ENCODE data around the gene GADD45GIP1.

DNA sequence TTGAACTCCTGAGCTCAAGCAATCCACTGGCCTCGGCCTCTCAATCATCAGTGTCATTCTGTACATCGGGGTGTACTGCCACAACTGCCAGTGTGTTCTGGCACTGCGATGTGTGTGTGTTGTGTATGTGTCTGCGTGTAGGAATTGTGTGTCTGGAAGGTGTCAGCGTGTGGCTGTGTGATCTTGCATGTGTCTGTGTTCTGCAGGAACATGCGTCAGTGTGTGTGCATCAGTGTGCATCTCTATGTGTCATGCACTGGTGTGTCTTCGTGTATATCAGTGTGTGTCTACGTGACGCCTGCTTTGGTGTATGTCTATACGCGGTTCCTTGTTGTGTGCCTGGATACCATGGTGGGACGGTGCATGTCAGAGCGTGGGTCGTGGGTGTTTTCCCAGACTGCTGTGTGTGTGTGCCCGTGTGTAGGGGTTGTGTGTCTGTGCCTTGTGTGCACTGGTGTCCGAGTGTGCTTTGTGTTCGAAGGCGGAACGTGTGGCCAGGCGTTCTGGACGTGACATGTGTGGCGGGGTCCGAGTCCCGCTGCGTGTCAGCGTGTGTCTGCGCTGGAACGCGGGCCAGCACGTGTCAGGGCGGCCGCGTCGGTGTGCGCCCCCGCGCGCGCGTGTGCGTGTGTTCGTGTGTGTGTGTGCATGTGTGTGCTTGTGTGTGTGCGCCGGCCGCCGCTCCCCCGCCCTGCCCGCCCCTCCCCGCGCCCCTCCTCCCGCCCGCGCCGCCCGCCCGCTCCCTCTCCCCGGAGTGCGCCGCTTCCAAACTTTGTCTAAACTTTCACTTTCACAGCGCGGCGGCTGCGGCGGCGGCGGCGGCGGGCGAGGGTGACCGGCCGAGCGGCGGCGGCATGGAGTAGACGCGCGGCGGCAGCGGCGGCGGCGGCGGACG lies 37.9 kb upstream of the GADD45GIP1 start, which contains the start of gene NFIX:
- TF ChIP-seq, protein P1, sequence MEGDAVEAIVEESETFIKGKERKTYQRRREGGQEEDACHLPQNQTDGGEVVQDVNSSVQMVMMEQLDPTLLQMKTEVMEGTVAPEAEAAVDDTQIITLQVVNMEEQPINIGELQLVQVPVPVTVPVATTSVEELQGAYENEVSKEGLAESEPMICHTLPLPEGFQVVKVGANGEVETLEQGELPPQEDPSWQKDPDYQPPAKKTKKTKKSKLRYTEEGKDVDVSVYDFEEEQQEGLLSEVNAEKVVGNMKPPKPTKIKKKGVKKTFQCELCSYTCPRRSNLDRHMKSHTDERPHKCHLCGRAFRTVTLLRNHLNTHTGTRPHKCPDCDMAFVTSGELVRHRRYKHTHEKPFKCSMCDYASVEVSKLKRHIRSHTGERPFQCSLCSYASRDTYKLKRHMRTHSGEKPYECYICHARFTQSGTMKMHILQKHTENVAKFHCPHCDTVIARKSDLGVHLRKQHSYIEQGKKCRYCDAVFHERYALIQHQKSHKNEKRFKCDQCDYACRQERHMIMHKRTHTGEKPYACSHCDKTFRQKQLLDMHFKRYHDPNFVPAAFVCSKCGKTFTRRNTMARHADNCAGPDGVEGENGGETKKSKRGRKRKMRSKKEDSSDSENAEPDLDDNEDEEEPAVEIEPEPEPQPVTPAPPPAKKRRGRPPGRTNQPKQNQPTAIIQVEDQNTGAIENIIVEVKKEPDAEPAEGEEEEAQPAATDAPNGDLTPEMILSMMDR (IDR thresholded peaks at IDR 0.05): no peak
- TF ChIP-seq, protein P2, sequence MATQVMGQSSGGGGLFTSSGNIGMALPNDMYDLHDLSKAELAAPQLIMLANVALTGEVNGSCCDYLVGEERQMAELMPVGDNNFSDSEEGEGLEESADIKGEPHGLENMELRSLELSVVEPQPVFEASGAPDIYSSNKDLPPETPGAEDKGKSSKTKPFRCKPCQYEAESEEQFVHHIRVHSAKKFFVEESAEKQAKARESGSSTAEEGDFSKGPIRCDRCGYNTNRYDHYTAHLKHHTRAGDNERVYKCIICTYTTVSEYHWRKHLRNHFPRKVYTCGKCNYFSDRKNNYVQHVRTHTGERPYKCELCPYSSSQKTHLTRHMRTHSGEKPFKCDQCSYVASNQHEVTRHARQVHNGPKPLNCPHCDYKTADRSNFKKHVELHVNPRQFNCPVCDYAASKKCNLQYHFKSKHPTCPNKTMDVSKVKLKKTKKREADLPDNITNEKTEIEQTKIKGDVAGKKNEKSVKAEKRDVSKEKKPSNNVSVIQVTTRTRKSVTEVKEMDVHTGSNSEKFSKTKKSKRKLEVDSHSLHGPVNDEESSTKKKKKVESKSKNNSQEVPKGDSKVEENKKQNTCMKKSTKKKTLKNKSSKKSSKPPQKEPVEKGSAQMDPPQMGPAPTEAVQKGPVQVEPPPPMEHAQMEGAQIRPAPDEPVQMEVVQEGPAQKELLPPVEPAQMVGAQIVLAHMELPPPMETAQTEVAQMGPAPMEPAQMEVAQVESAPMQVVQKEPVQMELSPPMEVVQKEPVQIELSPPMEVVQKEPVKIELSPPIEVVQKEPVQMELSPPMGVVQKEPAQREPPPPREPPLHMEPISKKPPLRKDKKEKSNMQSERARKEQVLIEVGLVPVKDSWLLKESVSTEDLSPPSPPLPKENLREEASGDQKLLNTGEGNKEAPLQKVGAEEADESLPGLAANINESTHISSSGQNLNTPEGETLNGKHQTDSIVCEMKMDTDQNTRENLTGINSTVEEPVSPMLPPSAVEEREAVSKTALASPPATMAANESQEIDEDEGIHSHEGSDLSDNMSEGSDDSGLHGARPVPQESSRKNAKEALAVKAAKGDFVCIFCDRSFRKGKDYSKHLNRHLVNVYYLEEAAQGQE (IDR thresholded peaks at IDR 0.05): no peak
- TF ChIP-seq, protein P3, sequence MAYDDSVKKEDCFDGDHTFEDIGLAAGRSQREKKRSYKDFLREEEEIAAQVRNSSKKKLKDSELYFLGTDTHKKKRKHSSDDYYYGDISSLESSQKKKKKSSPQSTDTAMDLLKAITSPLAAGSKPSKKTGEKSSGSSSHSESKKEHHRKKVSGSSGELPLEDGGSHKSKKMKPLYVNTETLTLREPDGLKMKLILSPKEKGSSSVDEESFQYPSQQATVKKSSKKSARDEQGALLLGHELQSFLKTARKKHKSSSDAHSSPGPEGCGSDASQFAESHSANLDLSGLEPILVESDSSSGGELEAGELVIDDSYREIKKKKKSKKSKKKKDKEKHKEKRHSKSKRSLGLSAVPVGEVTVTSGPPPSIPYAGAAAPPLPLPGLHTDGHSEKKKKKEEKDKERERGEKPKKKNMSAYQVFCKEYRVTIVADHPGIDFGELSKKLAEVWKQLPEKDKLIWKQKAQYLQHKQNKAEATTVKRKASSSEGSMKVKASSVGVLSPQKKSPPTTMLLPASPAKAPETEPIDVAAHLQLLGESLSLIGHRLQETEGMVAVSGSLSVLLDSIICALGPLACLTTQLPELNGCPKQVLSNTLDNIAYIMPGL (CRISPR knock-in tag; IDR thresholded peaks at IDR 0.05; ENCODE audit: borderline replicate concordance): no peak
- TF ChIP-seq POLR2A (IDR thresholded peaks at IDR 0.05; ENCODE audit: low read length) (no peak), SREBF2 (IDR thresholded peaks at IDR 0.05) (no peak)
- TF ChIP-seq, protein P4, sequence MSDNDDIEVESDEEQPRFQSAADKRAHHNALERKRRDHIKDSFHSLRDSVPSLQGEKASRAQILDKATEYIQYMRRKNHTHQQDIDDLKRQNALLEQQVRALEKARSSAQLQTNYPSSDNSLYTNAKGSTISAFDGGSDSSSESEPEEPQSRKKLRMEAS (IDR thresholded peaks at IDR 0.05): 0 out of 2 replicates have a peak, but pooled peaks have one; percentile 27
